B cell (primary cell): ENCODE results near the gene MPC1. TPM values are rescaled to one million over a fixed set of nuclear protein-coding genes. Genes with fewer than 3 reads are reported as not detected.

Source experiments
- ATAC-seq: fragments of 200-7000 bp; cut with Tn5 transposase; one replicate; pipeline ENCODE4 v1.10.0; 2021; ENCODE audit warnings: low read depth, mild to moderate bottlenecking, moderate number of reproducible peaks, moderate library complexity
- CTCF ChIA-PET: fragments of 350-600 bp; sonication (Branson Sonifier 250); formaldehyde crosslinking; loops from one replicate; lab custom pipeline; 2021; ENCODE audit warnings: antibody characterized with exemption, inconsistent platforms; lab: Charles Lee
- POLR2A ChIA-PET: fragments of 350-600 bp; sonication (Branson Sonifier 250); formaldehyde crosslinking; loops from one replicate; lab custom pipeline; 2021; ENCODE audit warnings: antibody characterized with exemption; lab: Charles Lee
- DNase-seq: peaks from one replicate; pipeline ENCODE4 v3.0.0; 2013
- H2AFZ ChIP-seq: 2 replicates; pipeline ENCODE4 v1.6.1; 2012; ENCODE audit warnings: mild to moderate bottlenecking, low read depth, low read length; ENCODE audit not compliant: insufficient read depth, poor library complexity, severe bottlenecking
- H3K27ac ChIP-seq, 2 donors: 1 replicate in 1 of 2; 2 replicates in 1 of 2; pipeline ENCODE4 v1.5.1; 2012 to 2013; ENCODE audit warnings: low read length in 2 of 2, mild to moderate bottlenecking in 2 of 2, moderate library complexity in 1 of 2
- H3K27me3 ChIP-seq, 4 experiments: fragments of 200-600 bp in 1 of 4; sonication (generic) in 1 of 4; replicated peaks in 1 of 4; 1 replicate in 2 of 4; 2 replicates in 2 of 4; pipeline versions ENCODE4 v1.6.1 to v1.7.0; 2013 to 2016; ENCODE audit warnings: low read length in 3 of 4, mild to moderate bottlenecking in 2 of 4, mixed read lengths in 1 of 4, moderate library complexity in 1 of 4; ENCODE audit not compliant: insufficient read depth in 4 of 4, control insufficient read depth in 3 of 4; ENCODE audit errors: control extremely low read depth in 1 of 4
- H3K36me3 ChIP-seq, 2 experiments: replicated peaks in 1 of 2; 1 replicate in 1 of 2; 2 replicates in 1 of 2; pipeline versions ENCODE4 v1.6.1 to v1.7.1; 2013; ENCODE audit warnings: low read length in 1 of 2; ENCODE audit not compliant: insufficient read depth in 2 of 2, control insufficient read depth in 1 of 2; ENCODE audit errors: control extremely low read depth in 1 of 2, extremely low read depth in 1 of 2
- H3K4me1 ChIP-seq, 2 donors: fragments of 200-600 bp in 1 of 2; sonication (generic) in 1 of 2; 1 replicate in 1 of 2; 2 replicates in 1 of 2; pipeline versions ENCODE4 v1.5.1 to v1.6.1; 2013 to 2017; ENCODE audit warnings: low read length in 2 of 2; ENCODE audit not compliant: control insufficient read depth in 2 of 2, insufficient read depth in 2 of 2
- H3K4me2 ChIP-seq: replicated peaks from 2 replicates; pipeline ENCODE3; 2012; ENCODE audit warnings: mild to moderate bottlenecking, low read depth, low read length; ENCODE audit not compliant: poor library complexity, severe bottlenecking
- H3K4me3 ChIP-seq, 5 experiments: fragments of 200-600 bp in 1 of 5; sonication (generic) in 1 of 5; 1 replicate in 3 of 5; 2 replicates in 2 of 5; pipeline versions ENCODE4 v1.5.1 to v1.7.0; 2011 to 2016; ENCODE audit warnings: low read length in 4 of 5, mild to moderate bottlenecking in 4 of 5, low read depth in 2 of 5, control low read depth in 1 of 5, moderate library complexity in 1 of 5; ENCODE audit not compliant: insufficient read depth in 1 of 5; ENCODE audit errors: control extremely low read depth in 1 of 5, extremely low read depth in 1 of 5
- H3K79me2 ChIP-seq: fragments of 200-600 bp; sonication (generic); one replicate; pipeline ENCODE4 v1.6.0; 2016; ENCODE audit warnings: low read length; ENCODE audit not compliant: control insufficient read depth, insufficient read depth
- H3K9ac ChIP-seq: fragments of 200-600 bp; sonication (generic); 2 replicates; pipeline ENCODE4 v1.6.1; 2017; ENCODE audit warnings: mild to moderate bottlenecking, low read length, moderate library complexity
- H3K9me3 ChIP-seq, 3 donors: one replicate each; pipeline versions ENCODE4 v1.6.1 to v1.7.1; 2013; ENCODE audit warnings: low read length in 2 of 3; ENCODE audit not compliant: control insufficient read depth in 2 of 3, insufficient read depth in 1 of 3; ENCODE audit errors: control extremely low read depth in 1 of 3
- H4K20me1 ChIP-seq: 2 replicates; pipeline ENCODE4 v1.6.0; 2012; ENCODE audit warnings: mild to moderate bottlenecking, low read length; ENCODE audit not compliant: insufficient read depth, control insufficient read depth, poor library complexity, severe bottlenecking
- H3K27ac Mint-ChIP-seq: one replicate; pipeline ENCODE4 v1.8.0; 2021; ENCODE audit warnings: mixed read lengths
- H3K27me3 Mint-ChIP-seq: one replicate; pipeline ENCODE4 v1.8.0; 2021; ENCODE audit warnings: mixed read lengths
- H3K4me1 Mint-ChIP-seq: one replicate; pipeline ENCODE4 v1.8.0; 2021; ENCODE audit warnings: mixed read lengths
- H3K4me3 Mint-ChIP-seq: one replicate; pipeline ENCODE4 v1.8.0; 2021; ENCODE audit warnings: mixed read lengths
- H3K9me3 Mint-ChIP-seq: one replicate; pipeline ENCODE4 v1.8.0; 2022; ENCODE audit warnings: mixed read lengths; ENCODE audit not compliant: insufficient read depth
- EZH2 ChIP-seq: IDR thresholded peaks from 2 replicates; pipeline ENCODE4 v1.6.1; 2012; ENCODE audit warnings: borderline replicate concordance, low read depth, mild to moderate bottlenecking, moderate library complexity, low read length; ENCODE audit not compliant: insufficient read depth, poor library complexity, severe bottlenecking
- WGBS: methylation state at CpG from one replicate; pipeline ENCODE4 v1.1.5; 2013; ENCODE audit warnings: missing lambda C conversion rate; ENCODE audit not compliant: insufficient coverage; 5-methylcytosine and 5-hydroxymethylcytosine counted together
- intact Hi-C: fragments of 100-400 bp; cut with micrococcal nuclease; formaldehyde crosslinking; loops from one replicate; pipeline ENCODE4 v1.10.0; 2022
- polyA plus RNA-seq: library from polyadenylated mRNA; depleted of rRNA; stranded (reverse); fragments of >200 nt; gene quantifications from 2 replicates; pipeline ENCODE4 v1.2.3, GENCODE V29; 2012
- total RNA-seq, 2 donors: library from RNA; stranded (reverse); fragments of 120-200 nt in 1 of 2; gene quantifications; 1 replicate in 1 of 2; 2 replicates in 1 of 2; pipeline versions ENCODE4 v1.2.3 to v1.2.4, GENCODE V29; 2013 to 2022
- TF ChIP-seq, protein P1 (sequence below): fragments of 200-600 bp; IDR thresholded peaks from one replicate; pipeline ENCODE4 v1.8.0; 2022; ENCODE audit warnings: antibody characterized with exemption, mild to moderate bottlenecking

The MPC1 gene
- total and polyA plus RNA-seq, 2 donors (not counting 1 experiment from before 2014, with no cell fraction given), result 19.8 to 23.9 TPM

DNA sequence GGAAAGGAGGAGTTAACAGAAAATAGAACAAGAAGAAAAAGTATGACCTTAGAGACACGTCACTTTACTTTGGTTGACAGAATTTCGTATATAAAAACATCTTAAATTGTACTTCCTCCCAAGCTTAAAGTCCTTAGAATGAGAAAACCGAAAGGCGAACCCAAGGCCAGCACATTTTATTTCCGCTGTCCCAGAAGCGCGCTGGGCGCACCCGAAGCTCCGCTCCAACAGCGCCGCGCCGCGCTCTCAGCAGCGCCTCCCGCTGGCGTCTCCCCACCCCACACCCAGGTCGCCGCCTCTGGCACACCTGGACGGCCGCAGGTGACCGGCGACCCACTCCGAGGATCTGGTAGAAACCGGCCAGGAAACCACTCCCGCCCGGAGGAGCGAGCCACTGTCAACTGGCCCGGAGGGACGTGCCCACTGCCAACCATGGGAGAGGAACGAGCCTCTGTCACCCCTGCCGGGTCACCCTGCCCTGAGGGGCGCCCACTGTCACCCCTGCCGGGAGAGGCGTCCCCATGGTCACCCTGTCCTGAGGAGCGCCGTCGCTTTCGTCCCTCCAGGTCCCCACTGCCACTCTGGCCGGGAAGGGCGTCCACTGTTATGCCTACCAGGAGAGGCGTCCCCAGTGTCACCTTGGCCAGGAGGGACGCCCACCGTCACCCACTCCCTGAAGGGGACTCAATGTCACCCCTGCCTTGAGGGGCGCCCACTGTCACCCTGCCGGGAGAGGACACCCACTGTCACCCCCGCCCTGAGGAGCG is 824 bp downstream of the MPC1 start:
- H3K4me3 ChIP-seq, result peak overlapping the region; percentile 56 to 95 (median 83)
- H3K9me3 Mint-ChIP-seq, result no peaks in the 10 kb centered on the region
- no peaks in the 10 kb centered on the region for H3K27me3 Mint-ChIP-seq
- ChIA-PET POLR2A (interaction anchor here (1.0 to 1.5 kb wide), 2 partner anchors 39 to 69 kb away, joined by 3 to 5 read pairs; no protein-coding TSS in a partner anchor), CTCF (interaction anchor here (0.6 to 7.2 kb wide), 27 partner anchors 11 to 245 kb away, joined by 3 to 99 read pairs (median 6); partner anchors contain the start of genes RPS6KA2 and SFT2D1)
- peaks cover 6% of the 10 kb centered on the region for H3K79me2 ChIP-seq
- peak overlapping the region; percentile 49 to 80 for H3K27ac ChIP-seq
- H2AFZ ChIP-seq, result peak overlapping the region; percentile 93
- intact Hi-C loops, result loop anchor here (1.0 to 10.0 kb wide), 4 partner anchors 19 to 743 kb away; partner anchors contain the start of gene CCR6
- H3K36me3 ChIP-seq, result no peaks in the 10 kb centered on the region
- no peak for TF ChIP-seq EZH2
- TF ChIP-seq, protein P1, sequence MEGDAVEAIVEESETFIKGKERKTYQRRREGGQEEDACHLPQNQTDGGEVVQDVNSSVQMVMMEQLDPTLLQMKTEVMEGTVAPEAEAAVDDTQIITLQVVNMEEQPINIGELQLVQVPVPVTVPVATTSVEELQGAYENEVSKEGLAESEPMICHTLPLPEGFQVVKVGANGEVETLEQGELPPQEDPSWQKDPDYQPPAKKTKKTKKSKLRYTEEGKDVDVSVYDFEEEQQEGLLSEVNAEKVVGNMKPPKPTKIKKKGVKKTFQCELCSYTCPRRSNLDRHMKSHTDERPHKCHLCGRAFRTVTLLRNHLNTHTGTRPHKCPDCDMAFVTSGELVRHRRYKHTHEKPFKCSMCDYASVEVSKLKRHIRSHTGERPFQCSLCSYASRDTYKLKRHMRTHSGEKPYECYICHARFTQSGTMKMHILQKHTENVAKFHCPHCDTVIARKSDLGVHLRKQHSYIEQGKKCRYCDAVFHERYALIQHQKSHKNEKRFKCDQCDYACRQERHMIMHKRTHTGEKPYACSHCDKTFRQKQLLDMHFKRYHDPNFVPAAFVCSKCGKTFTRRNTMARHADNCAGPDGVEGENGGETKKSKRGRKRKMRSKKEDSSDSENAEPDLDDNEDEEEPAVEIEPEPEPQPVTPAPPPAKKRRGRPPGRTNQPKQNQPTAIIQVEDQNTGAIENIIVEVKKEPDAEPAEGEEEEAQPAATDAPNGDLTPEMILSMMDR, result peak; percentile 92
- ATAC-seq (peak; percentile 32), DNase-seq (peak; percentile 83)
- peaks cover 7 to 11% of the 10 kb centered on the region in 2 donors for H3K4me1 ChIP-seq
- peak overlapping the region; percentile 90 for H3K9ac ChIP-seq
- peak overlapping the region; percentile 96 for H3K4me2 ChIP-seq
- no peaks in the 10 kb centered on the region for H3K9me3 ChIP-seq
- peak overlapping the region; percentile 97 for H3K4me3 Mint-ChIP-seq
- WGBS, result under 1% methylated on average over 47 of the region's 49 CpGs
- H3K27me3 ChIP-seq, result no peaks in the 10 kb centered on the region
- H3K4me1 Mint-ChIP-seq, result peaks cover 15% of the 10 kb centered on the region
- peak overlapping the region; percentile 90 for H3K27ac Mint-ChIP-seq
- H4K20me1 ChIP-seq, result no peaks in the 10 kb centered on the region

DNA sequence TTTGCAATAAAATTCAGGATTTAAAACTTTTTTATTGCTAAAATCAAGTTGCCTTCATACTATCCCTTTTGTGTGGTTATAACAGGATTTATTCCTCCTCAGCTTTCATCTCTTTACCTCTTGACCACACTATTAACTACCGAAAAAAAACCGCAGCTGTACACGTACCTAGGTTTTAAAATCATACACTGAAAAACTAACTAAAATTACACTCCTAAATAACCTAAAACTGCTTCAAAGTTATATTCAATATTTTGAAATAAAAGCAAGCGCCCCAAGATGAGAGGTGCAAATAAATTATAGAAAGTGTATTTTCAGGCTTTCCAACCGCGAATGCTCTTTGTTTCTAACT is 1.4 kb downstream of the MPC1 start:
- POLR2A ChIA-PET, result interaction anchor here (0.7 to 1.5 kb wide), 3 partner anchors 38 to 206 kb away, joined by 3 to 6 read pairs (median 5); no protein-coding TSS in a partner anchor
- ATAC-seq, result no peak
- Histone ChIP-seq H3K27ac (peak overlapping the region; percentile 49 to 80), H3K27me3 (no peaks in the 10 kb centered on the region), H3K9ac (peak overlapping the region; percentile 90), H3K9me3 (no peaks in the 10 kb centered on the region), H3K4me2 (peak overlapping the region; percentile 96), H4K20me1 (no peaks in the 10 kb centered on the region), H3K4me3 (peak overlapping the region; percentile 56 to 95 (median 83)), H3K79me2 (peaks cover 6% of the 10 kb centered on the region), H2AFZ (peak overlapping the region; percentile 93), H3K4me1 (peaks cover 7 to 11% of the 10 kb centered on the region in 2 donors), H3K36me3 (no peaks in the 10 kb centered on the region)
- intact Hi-C loops, result loop anchor here (10.0 kb wide), 1 partner anchor 743 kb away; the partner anchor contains the start of gene CCR6
- CTCF ChIA-PET, result interaction anchor here (0.6 to 7.2 kb wide), 27 partner anchors 10 to 246 kb away, joined by 3 to 99 read pairs (median 6); partner anchors contain the start of genes RPS6KA2 and SFT2D1
- Mint-ChIP-seq H3K4me1 (peaks cover 15% of the 10 kb centered on the region), H3K27me3 (no peaks in the 10 kb centered on the region), H3K9me3 (no peaks in the 10 kb centered on the region), H3K4me3 (peak overlapping the region; percentile 97), H3K27ac (peak overlapping the region; percentile 90)
- 0% methylated on average over 2 of the region's 6 CpGs for WGBS
- DNase-seq, result no peak
- TF ChIP-seq EZH2, result no peak
